Gastroesophageal sphincter (tissue), 3 donors: ENCODE measurements around the gene TFB1M.

Source experiments
- CTCF ChIP-seq, 4 experiments: fragments of 200-600 bp in 2 of 4; fragments of 450-650 bp in 2 of 4; sonication (generic) in 1 of 4; IDR thresholded peaks; one replicate each; pipeline ENCODE4 v1.5.1; 2017 to 2019; ENCODE audit warnings: antibody characterized with exemption in 4 of 4, mild to moderate bottlenecking in 2 of 4, moderate library complexity in 2 of 4
- POLR2A ChIP-seq, 2 donors: fragments of 450-650 bp; IDR thresholded peaks; one replicate each; pipeline ENCODE4 v1.6.1; 2017; ENCODE audit warnings: antibody characterized with exemption in 2 of 2, mild to moderate bottlenecking in 2 of 2, moderate library complexity in 1 of 2

DNA sequence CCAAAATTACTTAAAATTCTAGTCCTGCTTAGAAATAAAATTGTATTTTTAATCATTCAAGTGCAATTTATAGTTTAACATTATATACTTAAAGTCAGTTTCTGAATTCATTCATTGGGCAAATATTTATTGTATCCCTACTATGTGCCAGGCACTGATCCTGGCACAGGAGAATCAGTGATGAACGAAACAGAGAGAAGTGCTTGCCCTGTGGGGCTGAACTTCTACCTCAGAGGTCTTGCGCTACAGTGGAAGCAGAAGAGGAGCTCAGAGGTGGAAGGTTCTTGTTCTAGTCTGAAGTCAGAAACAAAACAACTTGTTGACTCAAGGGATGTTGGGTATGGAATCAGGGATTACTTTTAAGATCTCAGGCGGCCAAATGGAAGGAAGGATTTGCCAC is 44.5 kb downstream of the TFB1M start:
- TF ChIP-seq CTCF (IDR thresholded peaks at IDR 0.05) (no peak), POLR2A (IDR thresholded peaks at IDR 0.05) (no peak)
